OCI-LY1 (cell line): ENCODE results near the gene SUGCT.

Experiments
- EZH2 ChIP-seq: fragments of 200-600 bp; sonication (generic), shearing (Covaris generic); IDR thresholded peaks from 2 replicates; pipeline ENCODE4 v1.8.0; 2017; ENCODE audit warnings: borderline replicate concordance, mixed run types, mild to moderate bottlenecking, antibody characterized with exemption, low read length, moderate library complexity, mixed read lengths
- TF ChIP-seq, protein P1 (sequence below): fragments of 200-600 bp; sonication (generic), shearing (Covaris generic); IDR thresholded peaks from 2 replicates; pipeline ENCODE4 v1.5.1; 2017; ENCODE audit warnings: mild to moderate bottlenecking, antibody characterized with exemption, low read length, moderate library complexity, mixed read lengths

DNA sequence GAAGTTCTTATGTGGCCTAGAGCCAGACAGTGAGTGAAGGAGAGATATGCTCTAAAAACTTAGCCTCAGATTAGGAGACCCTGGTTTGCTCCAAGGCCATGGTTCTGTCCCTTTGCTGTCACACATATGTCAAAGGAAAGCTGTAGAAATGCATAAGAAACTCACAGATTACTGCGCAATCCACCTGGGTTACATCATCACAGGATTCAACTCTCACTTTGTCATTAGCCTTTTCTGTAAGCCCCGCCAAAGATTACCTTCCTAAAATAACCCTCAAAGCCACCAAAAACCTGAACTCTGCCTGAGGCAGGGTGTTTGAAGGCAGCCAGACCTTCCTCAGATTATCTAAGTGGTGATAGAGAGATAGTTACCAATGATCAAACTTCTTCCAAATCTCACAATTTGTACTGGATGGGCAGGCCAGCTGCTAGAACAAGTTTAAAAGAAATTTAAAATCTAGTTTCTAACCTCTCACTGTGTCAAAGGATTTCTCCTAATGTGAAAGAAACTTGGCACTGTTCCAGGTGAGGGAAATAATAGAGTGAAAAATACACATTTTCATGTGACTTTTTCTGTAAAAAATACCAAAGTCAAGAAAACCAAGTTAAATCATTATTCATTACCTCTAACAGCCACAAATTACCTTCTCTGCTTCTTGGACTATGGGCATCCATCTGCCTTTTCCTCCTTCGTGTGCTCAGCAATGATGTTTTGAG lies 567.2 kb downstream of the SUGCT start:
- TF ChIP-seq, protein P1, sequence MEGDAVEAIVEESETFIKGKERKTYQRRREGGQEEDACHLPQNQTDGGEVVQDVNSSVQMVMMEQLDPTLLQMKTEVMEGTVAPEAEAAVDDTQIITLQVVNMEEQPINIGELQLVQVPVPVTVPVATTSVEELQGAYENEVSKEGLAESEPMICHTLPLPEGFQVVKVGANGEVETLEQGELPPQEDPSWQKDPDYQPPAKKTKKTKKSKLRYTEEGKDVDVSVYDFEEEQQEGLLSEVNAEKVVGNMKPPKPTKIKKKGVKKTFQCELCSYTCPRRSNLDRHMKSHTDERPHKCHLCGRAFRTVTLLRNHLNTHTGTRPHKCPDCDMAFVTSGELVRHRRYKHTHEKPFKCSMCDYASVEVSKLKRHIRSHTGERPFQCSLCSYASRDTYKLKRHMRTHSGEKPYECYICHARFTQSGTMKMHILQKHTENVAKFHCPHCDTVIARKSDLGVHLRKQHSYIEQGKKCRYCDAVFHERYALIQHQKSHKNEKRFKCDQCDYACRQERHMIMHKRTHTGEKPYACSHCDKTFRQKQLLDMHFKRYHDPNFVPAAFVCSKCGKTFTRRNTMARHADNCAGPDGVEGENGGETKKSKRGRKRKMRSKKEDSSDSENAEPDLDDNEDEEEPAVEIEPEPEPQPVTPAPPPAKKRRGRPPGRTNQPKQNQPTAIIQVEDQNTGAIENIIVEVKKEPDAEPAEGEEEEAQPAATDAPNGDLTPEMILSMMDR = no peak
- no peak for TF ChIP-seq EZH2
